ENCODE measurements around the gene RHOJ. TPM values are rescaled to one million over a fixed set of nuclear protein-coding genes. Genes with fewer than 3 reads are reported as not detected.

Gene RHOJ
- total RNA-seq, 1 experiment from 2014 or later: not detected

GRCh38 chr14:63322897-63323573, 118.8 kb downstream of the RHOJ start:
- intact Hi-C loops (cut with micrococcal nuclease; ENCODE audit: unreplicated experiment): no loop called here
- DNase-seq: no peak
- no peaks in the 10 kb centered on the region for H3K4me1 Mint-ChIP-seq (ENCODE audit: low read depth, unreplicated experiment)
- Histone ChIP-seq H3K36me3 (ENCODE audit: control insufficient read depth, insufficient read depth, low read length) (no peaks in the 10 kb centered on the region), H3K4me1 (no peaks in the 10 kb centered on the region), H3K9me3 (no peaks in the 10 kb centered on the region), H3K4me3 (ENCODE audit: low read depth, low read length) (no peak overlapping the region), H3K27me3 (replicated peaks; ENCODE audit: control insufficient read depth, insufficient read depth, low read length) (no peaks in the 10 kb centered on the region)
- CTCF ChIA-PET: no interaction called here
- POLR2A ChIA-PET: no interaction called here
- no peak overlapping the region for H3K27ac Mint-ChIP-seq (ENCODE audit: unreplicated experiment)
- H3K27me3 Mint-ChIP-seq (ENCODE audit: insufficient read depth, unreplicated experiment): peaks cover 18% of the 10 kb centered on the region
- no peaks in the 10 kb centered on the region for H3K9me3 Mint-ChIP-seq (ENCODE audit: unreplicated experiment)
- no TSS peak for BruUV-seq (replicated peaks)
- H3K36me3 Mint-ChIP-seq (ENCODE audit: insufficient read depth, unreplicated experiment): no peaks in the 10 kb centered on the region
- TF ChIP-seq CTCF (IDR thresholded peaks at IDR 0.05; ENCODE audit: insufficient read depth in 1 of 2, low read depth in 1 of 2, low read length in 1 of 2, severe bottlenecking in 1 of 2, unreplicated experiment in 1 of 2): no peak
- H3K4me3 Mint-ChIP-seq (ENCODE audit: unreplicated experiment): no peak overlapping the region

- Mint-ChIP-seq H3K9me3 (ENCODE audit: unreplicated experiment) (no peaks in the 10 kb centered on the region), H3K27ac (ENCODE audit: unreplicated experiment) (no peak overlapping the region), H3K4me1 (ENCODE audit: low read depth, unreplicated experiment) (no peaks in the 10 kb centered on the region), H3K4me3 (ENCODE audit: unreplicated experiment) (no peak overlapping the region), H3K27me3 (ENCODE audit: insufficient read depth, unreplicated experiment) (peaks cover 10% of the 10 kb centered on the region), H3K36me3 (ENCODE audit: insufficient read depth, unreplicated experiment) (no peaks in the 10 kb centered on the region)
- ChIA-PET POLR2A (no interaction called here), CTCF (no interaction called here)
- no peak for DNase-seq
- no TSS peak for BruUV-seq (replicated peaks)
- no peak for TF ChIP-seq CTCF (IDR thresholded peaks at IDR 0.05; ENCODE audit: insufficient read depth in 1 of 2, low read depth in 1 of 2, low read length in 1 of 2, severe bottlenecking in 1 of 2, unreplicated experiment in 1 of 2)
- Histone ChIP-seq H3K36me3 (ENCODE audit: control insufficient read depth, insufficient read depth, low read length) (no peaks in the 10 kb centered on the region), H3K27me3 (replicated peaks; ENCODE audit: control insufficient read depth, insufficient read depth, low read length) (no peaks in the 10 kb centered on the region), H3K9me3 (no peaks in the 10 kb centered on the region), H3K4me3 (ENCODE audit: low read depth, low read length) (no peak overlapping the region), H3K4me1 (no peaks in the 10 kb centered on the region)
- intact Hi-C loops (cut with micrococcal nuclease; ENCODE audit: unreplicated experiment): no loop called here
These were observed 122.6 kb downstream of the RHOJ start for GRCh38 chr14:63326840-63327239.

GRCh38 chr14:63328787-63329737, 124.8 kb downstream of the RHOJ start:
- no peaks in the 10 kb centered on the region for H3K36me3 ChIP-seq (ENCODE audit: control insufficient read depth, insufficient read depth, low read length)
- peaks cover 12% of the 10 kb centered on the region for H3K27me3 Mint-ChIP-seq (ENCODE audit: insufficient read depth, unreplicated experiment)
- TF ChIP-seq CTCF (IDR thresholded peaks at IDR 0.05; ENCODE audit: insufficient read depth in 1 of 2, low read depth in 1 of 2, low read length in 1 of 2, severe bottlenecking in 1 of 2, unreplicated experiment in 1 of 2): no peak
- H3K4me1 Mint-ChIP-seq (ENCODE audit: low read depth, unreplicated experiment): no peaks in the 10 kb centered on the region
- BruUV-seq (replicated peaks): no TSS peak
- DNase-seq: no peak
- POLR2A ChIA-PET: no interaction called here
- H3K27ac Mint-ChIP-seq (ENCODE audit: unreplicated experiment): no peak overlapping the region
- no peaks in the 10 kb centered on the region for H3K4me1 ChIP-seq
- no peaks in the 10 kb centered on the region for H3K36me3 Mint-ChIP-seq (ENCODE audit: insufficient read depth, unreplicated experiment)
- no peaks in the 10 kb centered on the region for H3K27me3 ChIP-seq (replicated peaks; ENCODE audit: control insufficient read depth, insufficient read depth, low read length)
- H3K9me3 ChIP-seq: no peaks in the 10 kb centered on the region
- intact Hi-C loops (cut with micrococcal nuclease; ENCODE audit: unreplicated experiment): no loop called here
- no peaks in the 10 kb centered on the region for H3K9me3 Mint-ChIP-seq (ENCODE audit: unreplicated experiment)
- no peak overlapping the region for H3K4me3 ChIP-seq (ENCODE audit: low read depth, low read length)
- CTCF ChIA-PET: no interaction called here
- H3K4me3 Mint-ChIP-seq (ENCODE audit: unreplicated experiment): no peak overlapping the region

All from Caco-2 (cell line).